Kidney capillary endothelial cell (primary cell): Measurements from ENCODE around the gene EEA1.
"Not testable (repeated sequence)": the region's sequence is repeated elsewhere in the genome, so short reads cannot be mapped to it uniquely, and the experiment has no call there.

Experiments used
- DNase-seq: peaks from one replicate; pipeline ENCODE4 v3.0.0-alpha.2; 2018; ENCODE audit warnings: low spot score

Gene EEA1

DNA sequence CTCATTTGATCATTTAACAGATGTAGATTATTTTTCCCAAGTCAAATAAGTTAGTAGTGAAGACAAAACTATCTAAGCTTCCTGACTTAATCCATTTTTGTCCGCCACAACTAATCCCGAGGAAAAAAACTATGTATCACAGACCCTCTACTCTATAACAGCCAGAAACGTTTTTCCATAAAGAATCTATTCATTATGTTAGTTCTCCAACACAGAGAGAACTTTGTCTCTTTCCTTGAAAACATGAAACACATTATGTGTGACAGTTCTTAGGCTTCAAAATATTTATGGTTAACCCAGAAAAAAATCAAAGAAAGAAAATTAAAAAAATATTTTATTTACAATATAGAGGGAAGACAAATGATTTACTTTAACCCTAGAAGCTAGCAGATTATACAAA, 126.2 kb downstream of the EEA1 start:
- DNase-seq, result no peak

DNA sequence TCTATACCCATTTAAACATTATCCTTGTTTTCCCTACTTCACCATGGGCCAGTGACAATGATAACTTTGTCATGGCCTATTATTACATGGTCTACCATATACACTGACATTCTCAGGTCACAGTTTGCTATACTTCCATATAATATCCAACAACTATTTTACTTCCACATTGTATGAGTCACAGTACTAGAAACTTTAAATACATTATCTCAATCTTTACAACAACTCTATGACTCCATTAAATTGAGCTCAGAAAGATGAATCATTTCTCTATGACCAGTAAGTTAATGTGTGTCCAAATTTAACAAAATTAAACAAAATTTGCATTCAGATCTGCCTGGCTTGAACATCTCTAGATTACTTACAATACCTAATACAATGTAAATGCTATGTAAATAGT, 132.4 kb downstream of the EEA1 start:
- no peak for DNase-seq

DNA sequence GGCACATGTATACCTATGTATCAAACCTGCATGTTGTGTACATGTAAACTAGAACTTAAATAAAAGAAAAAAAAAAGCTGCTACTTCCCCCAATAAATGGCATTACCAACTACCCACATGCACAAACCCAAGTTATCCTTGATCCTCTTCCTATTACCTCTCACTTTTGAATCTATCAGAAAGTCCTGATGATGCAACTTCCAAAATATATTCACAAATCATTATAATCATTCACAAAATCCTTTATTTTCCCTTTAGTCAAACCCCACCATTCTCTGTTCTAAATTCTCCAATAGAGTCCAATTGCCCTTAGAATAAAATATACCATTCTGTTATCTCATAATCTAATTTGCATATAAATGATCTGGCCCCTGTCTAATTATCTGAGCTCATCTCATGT, 134.3 kb downstream of the EEA1 start:
- no peak for DNase-seq

DNA sequence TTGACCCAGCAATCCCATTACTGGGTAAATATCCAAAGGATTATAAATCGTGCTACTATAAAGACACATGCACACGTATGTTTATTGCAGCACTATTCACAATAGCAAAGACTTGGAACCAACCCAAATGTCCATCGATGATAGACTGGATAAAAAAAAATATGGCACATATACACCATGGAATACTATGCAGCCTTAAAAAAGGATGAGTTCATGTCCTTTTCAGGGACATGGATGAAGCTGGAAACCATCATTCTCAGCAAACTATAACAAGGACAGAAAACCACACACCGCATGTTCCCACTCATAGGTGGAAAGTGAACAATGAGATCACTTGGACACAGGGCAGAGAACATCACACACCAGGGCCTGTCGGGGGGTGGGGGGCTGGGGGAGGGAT, 134.7 kb downstream of the EEA1 start:
- not testable (repeated sequence) for DNase-seq

DNA sequence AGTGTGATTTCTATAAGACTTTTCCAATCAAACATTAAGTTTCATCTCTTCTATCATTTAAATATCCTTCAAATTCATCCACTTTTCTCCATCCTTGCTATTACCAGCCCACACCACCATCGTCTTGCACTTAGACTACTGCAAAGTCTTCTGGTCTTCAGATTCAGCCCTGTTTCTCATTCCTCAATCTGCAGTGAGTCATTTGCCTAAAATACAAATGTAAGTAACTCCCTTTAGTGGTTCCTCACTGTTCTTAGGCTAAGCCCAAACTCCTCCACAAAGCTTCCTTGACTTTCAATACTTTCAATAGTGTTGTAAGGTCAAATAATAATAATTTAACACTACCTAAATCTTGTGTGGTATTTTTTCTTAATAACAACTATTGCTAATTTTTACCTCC, 143.1 kb downstream of the EEA1 start:
- DNase-seq, result no peak

DNA sequence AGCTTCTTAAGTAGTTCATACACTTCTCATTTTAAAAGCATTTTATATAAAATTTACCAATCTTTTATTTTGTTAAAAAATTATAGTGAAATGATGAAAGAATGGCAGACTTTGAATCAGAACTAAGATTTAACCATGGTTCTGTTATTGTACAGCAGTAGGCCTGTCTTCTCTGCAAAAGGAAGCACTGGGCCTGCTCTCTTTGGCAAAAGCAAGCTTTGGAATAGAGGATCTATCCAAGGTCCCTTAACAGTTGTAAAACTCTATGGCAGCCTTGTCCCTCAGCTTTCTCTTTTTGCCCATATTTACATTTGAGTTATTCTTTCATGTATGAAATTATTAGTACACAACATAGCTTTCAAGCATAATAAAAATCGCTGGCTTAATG, 143.5 kb downstream of the EEA1 start:
- DNase-seq, result no peak

DNA sequence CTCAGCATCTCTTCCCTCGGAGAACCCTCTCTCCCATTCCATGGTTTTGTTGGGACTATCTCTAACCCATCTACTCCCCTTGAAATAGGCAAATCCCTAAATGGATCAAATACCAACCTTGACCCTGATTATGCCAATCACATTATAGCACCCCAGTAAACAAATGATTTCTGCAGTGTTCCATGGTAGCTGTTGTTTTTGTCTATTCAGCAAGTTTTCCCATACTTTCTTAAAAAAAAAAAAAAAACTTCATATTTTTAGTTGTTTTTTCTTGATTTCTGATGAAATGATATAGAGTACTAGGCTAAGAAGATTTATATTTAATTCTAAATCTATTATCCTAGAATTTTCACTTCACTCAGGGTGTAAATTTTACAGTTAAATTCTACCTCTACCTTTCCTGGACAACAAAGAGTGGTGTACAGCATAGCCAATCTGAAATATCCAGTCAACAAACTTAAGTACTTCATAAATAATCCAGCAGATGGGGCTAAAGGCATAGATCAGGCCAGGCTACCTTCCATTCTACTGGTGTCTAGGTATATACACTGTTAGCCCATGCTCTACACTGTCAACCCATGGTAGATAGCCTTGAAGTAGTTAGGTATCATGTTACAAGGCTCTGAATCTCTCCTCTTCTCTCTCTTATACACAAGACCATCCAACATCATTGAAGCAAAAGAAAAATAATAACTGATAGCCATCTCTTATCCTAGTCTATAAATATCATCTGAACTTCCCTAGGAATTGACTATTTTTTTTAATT, 144.1 kb downstream of the EEA1 start:
- peak; percentile 72 for DNase-seq

DNA sequence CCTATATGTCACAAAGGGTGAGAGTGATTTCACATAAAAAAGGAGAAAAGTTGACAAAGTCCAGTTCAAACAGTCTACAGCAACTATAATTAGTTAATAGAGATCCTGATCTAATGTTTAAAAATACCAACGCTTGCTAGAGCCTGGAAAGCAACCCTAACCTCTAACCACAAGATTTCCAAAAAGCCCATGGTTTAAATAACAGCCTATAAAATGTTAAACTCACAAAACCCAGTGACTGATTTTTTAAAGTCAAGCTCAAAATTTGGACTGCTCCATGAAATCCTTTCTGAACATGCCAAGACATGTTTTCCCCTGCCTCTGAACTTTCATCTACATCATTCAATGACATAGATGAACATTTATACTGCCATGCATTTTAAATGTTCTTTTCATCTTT, 144.7 kb downstream of the EEA1 start:
- no peak for DNase-seq

DNA sequence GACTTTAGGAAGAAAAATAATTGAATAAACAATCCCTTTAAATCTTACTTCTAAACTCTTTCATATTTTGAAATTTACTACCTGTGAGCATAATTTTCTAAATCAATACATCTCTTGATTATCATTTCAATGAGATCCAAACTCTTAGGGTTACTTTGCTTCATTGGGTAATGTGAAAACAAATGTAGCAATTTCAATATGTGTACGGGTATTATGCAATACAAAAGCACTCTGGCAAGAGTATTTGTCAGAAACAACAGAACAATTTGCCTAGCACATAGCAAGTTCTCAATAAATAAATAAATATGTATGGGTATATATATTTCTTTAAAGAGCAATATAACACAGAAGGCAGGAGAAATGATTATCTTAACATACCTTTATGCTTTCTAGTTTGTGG, 149.2 kb downstream of the EEA1 start:
- DNase-seq, result no peak

DNA sequence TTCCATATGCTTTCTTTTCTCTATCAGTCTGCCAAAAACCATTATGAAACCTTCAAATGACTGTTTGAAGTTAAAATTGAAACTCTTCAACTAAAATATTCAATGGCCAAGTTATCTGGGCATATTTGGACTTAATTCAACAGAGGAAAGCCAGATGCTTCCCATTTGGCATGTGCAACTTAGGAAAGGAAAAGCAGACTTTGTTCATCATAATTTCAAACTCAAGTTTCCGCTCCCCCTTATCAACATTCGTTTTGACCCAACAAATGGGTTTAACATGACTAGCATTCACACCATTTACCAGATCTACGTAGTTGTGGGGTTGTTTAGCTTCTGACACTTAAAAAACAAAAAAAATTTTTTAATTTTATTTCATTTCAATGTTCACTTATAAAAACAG, 150.6 kb downstream of the EEA1 start:
- DNase-seq, result no peak

DNA sequence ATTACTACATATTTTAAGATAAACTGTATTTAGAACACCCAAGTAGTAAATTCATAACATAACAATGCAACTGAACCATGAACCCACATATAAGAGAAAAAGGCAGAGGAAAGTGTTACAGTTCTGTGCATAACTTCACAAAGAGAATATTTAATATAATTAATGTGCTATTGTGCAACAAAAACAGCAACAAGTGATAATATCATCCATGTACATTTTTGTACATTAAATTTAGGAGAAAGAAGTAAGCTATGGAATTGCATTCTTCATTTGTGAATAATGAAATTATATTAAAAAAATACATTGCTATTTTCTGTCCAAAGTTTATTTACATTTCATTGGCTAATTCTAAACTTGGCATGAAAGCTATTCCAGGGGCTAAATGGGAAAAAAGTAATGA, 153.7 kb downstream of the EEA1 start:
- DNase-seq, result no peak

DNA sequence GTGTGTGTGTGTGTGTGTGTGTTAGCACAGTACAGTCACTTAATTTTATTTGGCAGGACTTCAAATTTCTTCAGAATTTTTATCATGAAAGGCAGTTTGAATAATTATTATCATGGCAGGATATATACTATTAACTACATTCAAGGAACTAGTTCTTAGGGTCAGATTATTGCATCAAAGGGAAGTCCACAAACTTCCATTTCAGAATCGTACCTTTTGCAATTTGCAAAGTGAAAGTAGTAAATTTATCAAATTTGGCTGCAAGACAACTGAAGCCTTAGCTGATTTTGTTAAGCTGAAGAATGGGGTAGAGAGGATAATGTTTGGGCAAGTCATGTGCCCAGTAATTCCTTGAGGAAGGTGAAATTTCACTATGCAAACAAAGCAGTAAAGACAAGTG, 158.1 kb downstream of the EEA1 start:
- no peak for DNase-seq

DNA sequence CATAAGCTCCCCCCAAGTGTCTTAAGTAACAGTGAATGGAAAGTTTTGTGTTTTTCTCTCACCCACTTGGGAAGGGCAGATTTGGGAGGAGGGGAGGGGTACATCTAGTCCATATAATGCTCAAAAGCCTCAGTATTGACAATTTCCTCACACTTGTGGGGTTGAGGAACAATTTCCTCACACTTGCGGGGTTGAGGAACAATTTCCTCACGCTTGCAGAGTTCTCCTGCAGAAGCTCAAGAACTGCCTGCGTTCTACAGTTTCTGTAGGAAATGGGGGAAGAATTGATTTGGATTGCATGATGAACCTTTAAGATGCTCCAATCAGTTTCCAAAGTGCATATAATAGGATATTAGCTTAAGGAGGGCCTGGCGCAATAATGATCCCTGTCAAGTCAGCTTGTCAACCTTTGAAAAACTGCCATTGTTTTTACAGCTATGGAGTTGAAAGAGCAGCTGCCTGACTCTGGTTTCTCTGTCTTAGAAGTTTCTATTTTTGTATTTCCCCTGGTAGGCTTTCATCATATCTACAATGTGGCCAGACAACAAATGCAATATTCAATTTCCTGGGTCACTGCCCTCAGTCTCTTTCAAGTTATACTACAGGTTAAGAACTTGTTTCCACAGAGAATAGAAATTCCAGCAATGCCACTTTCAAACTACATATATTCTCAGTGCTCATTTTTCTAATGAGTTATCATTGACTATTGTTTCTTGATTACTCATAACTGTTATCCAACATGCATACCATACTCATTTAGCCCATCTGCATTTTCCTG, 159.8 kb downstream of the EEA1 start:
- peak; percentile 47 for DNase-seq

DNA sequence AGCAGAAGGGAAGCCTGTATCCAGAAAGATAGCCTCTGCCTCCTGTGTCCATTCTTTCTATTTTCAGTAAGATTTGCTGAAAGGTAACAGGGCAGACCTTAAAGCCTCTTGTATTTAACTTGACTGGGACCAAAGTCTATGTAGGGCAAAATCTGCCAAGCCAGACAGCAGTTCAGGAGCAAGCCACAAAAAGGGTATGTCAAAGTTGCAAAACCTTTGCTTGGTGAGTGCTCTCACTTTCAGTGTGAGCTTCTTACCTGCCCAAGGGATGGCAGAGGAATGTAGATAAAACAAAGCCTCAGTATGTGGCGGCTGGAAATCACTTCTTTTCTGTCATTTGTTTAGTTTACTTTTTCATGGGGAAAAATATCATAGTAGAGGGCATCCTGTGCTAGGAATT, 163.2 kb downstream of the EEA1 start:
- DNase-seq, result no peak

DNA sequence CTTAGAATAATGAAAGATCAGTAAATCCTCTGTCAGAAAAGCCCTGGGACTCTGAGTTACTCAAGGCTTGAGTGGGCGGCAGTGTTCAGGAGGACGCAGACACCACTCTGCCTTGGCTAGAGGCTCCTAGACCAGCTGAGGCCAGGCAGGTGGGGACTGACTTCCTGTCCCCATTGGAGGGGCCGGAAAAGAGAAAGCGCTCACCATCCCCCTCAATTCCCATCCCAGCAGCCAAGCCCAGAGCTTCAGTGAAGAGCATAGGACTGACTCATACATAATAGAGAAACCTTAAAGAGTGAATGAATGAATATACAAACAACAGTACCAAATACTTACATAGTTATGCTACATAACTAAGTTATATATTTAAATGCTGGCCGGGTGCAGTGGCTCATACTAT, 164.3 kb downstream of the EEA1 start:
- peak; percentile 30 for DNase-seq

DNA sequence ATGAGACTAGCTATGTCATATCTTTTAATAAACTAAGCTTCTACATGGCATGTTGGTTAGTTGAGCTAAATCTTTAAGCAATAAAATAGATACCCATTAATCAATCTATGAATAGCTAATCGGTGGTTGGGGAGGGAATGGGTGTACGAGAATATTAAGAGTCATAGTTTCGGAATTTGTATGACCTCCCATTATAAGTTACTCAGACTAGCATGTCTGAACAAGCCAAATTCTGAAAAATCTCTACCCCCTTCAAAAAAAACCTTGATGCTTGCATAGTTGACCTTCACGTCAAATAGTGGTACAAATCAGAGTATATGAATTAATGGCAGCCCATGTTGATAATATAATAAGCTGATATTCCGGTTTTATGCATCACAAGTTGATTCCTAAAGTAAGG, 166.3 kb downstream of the EEA1 start:
- DNase-seq, result no peak

DNA sequence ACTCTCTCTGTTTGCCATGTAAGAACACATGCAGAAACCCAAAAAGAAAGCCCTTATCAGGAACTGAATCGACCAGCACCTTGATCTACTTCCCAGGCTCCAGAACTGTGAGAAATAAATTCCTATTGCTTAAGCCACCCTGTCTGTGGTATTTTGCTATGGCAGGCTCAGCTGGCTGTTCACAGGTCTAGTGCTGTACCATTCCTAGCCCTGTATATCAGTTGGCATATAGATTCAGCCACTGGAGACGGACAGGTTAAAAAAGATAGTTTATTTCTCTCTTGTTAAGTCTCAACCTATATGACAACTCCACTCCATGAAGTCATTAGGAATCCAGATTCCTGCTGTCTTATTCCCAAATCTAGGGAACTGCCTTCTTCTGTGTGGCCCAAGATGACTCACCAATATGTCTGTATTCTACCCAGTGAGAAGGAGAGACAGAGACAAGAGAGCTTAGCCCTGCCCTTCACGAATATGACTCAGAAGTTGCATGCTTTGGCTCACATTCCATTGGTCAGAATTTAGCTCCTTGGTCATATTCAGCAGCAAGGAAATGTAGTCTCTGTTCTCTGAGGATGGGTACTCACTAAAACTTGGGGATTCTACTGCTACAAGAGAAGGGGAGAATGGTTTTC, 169.3 kb downstream of the EEA1 start:
- DNase-seq, result peak; percentile 69

DNA sequence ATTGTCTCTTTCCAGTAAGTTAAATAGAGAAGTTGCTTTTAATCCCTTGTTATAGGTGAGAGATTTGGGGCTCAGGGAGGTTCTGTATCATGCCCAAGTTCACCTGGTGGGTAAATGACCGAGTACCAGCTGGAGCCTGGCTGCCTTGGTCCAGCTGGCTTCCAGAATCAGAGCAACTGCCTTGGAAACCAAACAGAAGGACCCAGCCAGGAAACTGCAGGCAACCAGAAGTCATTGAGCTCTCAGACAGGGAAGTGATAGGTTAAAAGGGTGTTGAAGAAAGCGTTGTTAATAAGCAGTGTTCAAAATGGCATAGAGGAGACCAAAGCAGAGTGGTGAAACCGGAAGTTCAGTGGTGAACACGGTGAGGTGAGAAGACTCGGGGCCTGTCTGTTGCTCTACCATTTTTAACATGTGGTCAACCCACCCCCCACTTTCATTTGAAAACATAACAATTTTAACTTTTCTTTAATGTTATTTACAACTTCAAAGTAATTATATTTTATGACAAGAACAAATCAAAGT, 171.4 kb downstream of the EEA1 start:
- no peak for DNase-seq

DNA sequence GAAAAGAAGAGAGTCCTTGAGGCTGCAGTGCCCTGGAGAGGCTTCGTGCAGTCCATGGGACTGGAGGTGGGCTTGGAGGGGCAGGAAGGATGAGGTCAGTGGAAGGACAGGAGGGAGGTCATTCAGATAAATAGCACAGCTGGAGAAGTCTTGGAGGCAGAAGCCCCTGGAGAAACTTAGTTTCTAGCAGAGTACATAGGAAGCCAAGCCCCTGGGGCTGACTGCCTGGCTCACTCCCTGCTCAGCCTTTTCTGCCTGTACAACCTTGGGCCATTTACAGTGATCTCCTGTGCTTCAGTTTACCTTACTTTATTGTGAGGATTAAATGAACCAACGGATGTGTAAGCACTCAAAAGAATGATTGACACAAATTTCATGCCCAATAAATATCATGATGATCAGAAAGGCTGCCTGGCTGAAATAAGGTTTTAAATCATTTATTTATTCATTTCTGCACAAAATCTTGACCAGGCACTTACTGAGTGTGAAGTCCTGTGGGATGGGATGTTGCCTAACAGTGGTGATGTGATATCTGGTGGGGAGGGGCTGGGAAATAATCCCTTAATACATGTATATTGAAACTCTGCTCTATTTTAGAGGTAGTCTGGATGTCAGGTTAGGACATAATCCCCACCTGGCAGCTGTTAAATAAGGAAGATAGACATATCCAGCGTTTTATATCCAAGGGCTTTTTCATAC, 172.0 kb downstream of the EEA1 start:
- DNase-seq, result no peak

DNA sequence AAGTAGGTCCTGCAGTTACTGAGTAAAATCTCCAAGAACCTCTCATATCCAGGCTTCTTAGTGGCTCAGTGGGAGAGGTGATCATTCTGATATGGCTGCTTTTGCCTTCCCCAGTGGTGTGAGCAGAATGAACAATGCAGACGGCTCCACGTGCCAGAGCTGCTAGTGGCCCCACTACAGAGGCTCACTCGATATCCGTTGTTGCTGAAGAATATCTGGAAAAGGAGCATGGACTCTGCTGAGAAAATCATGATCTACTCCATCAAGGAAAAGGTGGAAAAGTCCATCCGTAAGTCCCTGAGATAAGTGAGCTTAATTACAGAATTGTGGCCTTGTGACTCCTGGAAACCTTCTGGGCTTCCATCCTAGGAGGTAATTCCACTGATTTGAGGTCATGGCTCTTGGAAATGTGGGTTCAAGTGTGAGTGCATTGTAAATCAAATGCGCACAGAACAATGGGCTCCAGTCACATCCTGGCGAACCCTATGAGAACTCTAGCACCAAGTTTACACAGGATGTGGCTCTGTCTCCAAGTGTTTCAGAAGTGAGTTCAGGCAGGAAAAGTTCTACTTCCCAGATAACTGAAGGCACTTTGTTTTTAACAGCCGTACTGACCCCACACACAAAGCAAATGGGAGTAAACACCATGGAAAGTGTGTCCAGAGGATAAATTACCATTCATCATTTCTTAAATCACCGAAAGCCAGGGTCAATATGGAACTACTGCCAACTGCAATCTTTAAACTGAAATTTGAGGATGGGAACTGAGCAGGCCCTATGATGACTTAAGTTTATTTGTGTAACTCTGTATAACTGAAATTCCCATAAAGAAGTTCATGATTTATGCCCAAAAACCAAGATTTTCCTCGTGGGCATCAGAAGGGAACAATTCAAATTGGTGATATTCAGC, 174.9 kb downstream of the EEA1 start:
- peak; percentile 81 for DNase-seq

DNA sequence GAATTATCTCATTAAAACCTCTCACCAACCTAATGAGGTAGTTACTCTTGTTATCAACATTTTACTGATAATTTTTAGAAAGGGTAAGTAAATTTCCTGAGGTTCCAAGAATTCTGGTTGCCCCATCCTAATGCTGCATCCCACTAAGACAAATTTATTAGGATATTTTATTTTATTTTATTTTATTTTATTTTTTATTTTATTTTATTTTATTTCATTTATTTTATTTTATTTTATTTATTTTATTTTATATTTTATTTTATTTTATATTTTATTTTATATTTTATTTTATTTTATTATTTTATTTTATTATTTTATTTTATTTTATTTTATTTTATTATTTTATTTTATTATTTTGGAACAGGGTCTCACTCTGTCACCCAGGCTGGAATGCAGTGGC, 179.4 kb downstream of the EEA1 start:
- not testable (repeated sequence) for DNase-seq
